ENCODE results near the gene ABHD17A.

The ABHD17A gene

GRCh38 chr19:1850809-1851653, 34.3 kb downstream of the ABHD17A start:
- peak overlapping the region; percentile 84 for H2BK5ac ChIP-seq (ENCODE audit: low read length)
- H3K14ac ChIP-seq (ENCODE audit: low read length): no peak overlapping the region
- H2BK120ac ChIP-seq (ENCODE audit: low read depth, low read length): no peak overlapping the region
- H3K27me3 ChIP-seq (ENCODE audit: control insufficient read depth in 3 of 3, insufficient read depth in 3 of 3, low read depth in 1 of 3, low read length in 3 of 3): peaks cover 0 to 2% (median 0%) of the 10 kb centered on the region in 3 experiments
- no CpG with 5 or more reads among the region's 31 CpGs for WGBS, 2 donors (ENCODE audit: extremely low coverage in 2 of 2, insufficient read length in 2 of 2, insufficient replicate concordance in 1 of 2)
- no peak overlapping the region for H3K9ac ChIP-seq (ENCODE audit: low read depth, low read length, poor library complexity)
- peak overlapping the region; percentile 27 for H3K18ac ChIP-seq (ENCODE audit: low read length)
- H3K79me1 ChIP-seq (ENCODE audit: low read depth, low read length): peaks cover 18% of the 10 kb centered on the region
- H3K23ac ChIP-seq (ENCODE audit: low read depth, low read length, poor library complexity): peak overlapping the region; percentile 97
- H4K8ac ChIP-seq (ENCODE audit: low read depth, low read length): no peak overlapping the region
- no peak overlapping the region for H3K4ac ChIP-seq (ENCODE audit: low read length)
- H3K9me3 ChIP-seq (replicated peaks in 1 of 2; ENCODE audit: control insufficient read depth in 2 of 2, insufficient read depth in 1 of 2, low read depth in 1 of 2, low read length in 2 of 2): no peaks in the 10 kb centered on the region
- no peak overlapping the region for H3K4me2 ChIP-seq (ENCODE audit: insufficient read depth, low read length, poor library complexity, severe bottlenecking)
- H3K27ac ChIP-seq (replicated peaks; ENCODE audit: low read length): no peak overlapping the region
- no peak overlapping the region for H3K4me3 ChIP-seq (ENCODE audit: low read length in 2 of 2)
- peaks cover 22% of the 10 kb centered on the region in 2 donors for H3K4me1 ChIP-seq (ENCODE audit: control insufficient read depth in 2 of 2, insufficient read depth in 1 of 2, low read depth in 1 of 2, low read length in 2 of 2)
- H2AK5ac ChIP-seq (ENCODE audit: low read depth, low read length): peak overlapping the region; percentile 81
- DNase-seq (ENCODE audit: low spot score): no peak
- H4K91ac ChIP-seq (ENCODE audit: low read depth, low read length, poor library complexity): no peak overlapping the region
- H2BK12ac ChIP-seq (ENCODE audit: low read length): peak overlapping the region; percentile 19
- H2AFZ ChIP-seq (ENCODE audit: low read length): no peak overlapping the region
- H2BK15ac ChIP-seq (ENCODE audit: low read length): no peak overlapping the region
- peaks cover 0 to 4% of the 10 kb centered on the region in 2 donors for H3K36me3 ChIP-seq (replicated peaks in 1 of 2; ENCODE audit: control insufficient read depth in 2 of 2, insufficient read depth in 2 of 2, low read length in 2 of 2)

- Histone ChIP-seq H3K27ac (replicated peaks; ENCODE audit: low read length) (no peak overlapping the region), H2BK120ac (ENCODE audit: low read depth, low read length) (no peak overlapping the region), H3K27me3 (ENCODE audit: control insufficient read depth in 3 of 3, insufficient read depth in 3 of 3, low read depth in 1 of 3, low read length in 3 of 3) (no peaks in the 10 kb centered on the region), H4K8ac (ENCODE audit: low read depth, low read length) (no peak overlapping the region), H2AFZ (ENCODE audit: low read length) (no peak overlapping the region), H3K4ac (ENCODE audit: low read length) (no peak overlapping the region), H3K14ac (ENCODE audit: low read length) (no peak overlapping the region), H3K4me3 (ENCODE audit: low read length in 2 of 2) (no peak overlapping the region), H4K91ac (ENCODE audit: low read depth, low read length, poor library complexity) (no peak overlapping the region), H3K18ac (ENCODE audit: low read length) (no peak overlapping the region), H3K23ac (ENCODE audit: low read depth, low read length, poor library complexity) (no peak overlapping the region), H3K9me3 (replicated peaks in 1 of 2; ENCODE audit: control insufficient read depth in 2 of 2, insufficient read depth in 1 of 2, low read depth in 1 of 2, low read length in 2 of 2) (no peaks in the 10 kb centered on the region), H2BK15ac (ENCODE audit: low read length) (no peak overlapping the region), H3K79me1 (ENCODE audit: low read depth, low read length) (peaks cover 28% of the 10 kb centered on the region), H3K9ac (ENCODE audit: low read depth, low read length, poor library complexity) (no peak overlapping the region), H3K4me2 (ENCODE audit: insufficient read depth, low read length, poor library complexity, severe bottlenecking) (no peak overlapping the region), H3K36me3 (replicated peaks in 1 of 2; ENCODE audit: control insufficient read depth in 2 of 2, insufficient read depth in 2 of 2, low read length in 2 of 2) (peaks cover 4 to 13% of the 10 kb centered on the region in 2 donors), H2AK5ac (ENCODE audit: low read depth, low read length) (no peak overlapping the region), H2BK5ac (ENCODE audit: low read length) (no peak overlapping the region), H3K4me1 (ENCODE audit: control insufficient read depth in 2 of 2, insufficient read depth in 1 of 2, low read depth in 1 of 2, low read length in 2 of 2) (peaks cover 13 to 16% of the 10 kb centered on the region in 2 donors), H2BK12ac (ENCODE audit: low read length) (no peak overlapping the region)
- no peak for DNase-seq (ENCODE audit: low spot score)
- WGBS, 2 donors (ENCODE audit: extremely low coverage in 2 of 2, insufficient read length in 2 of 2, insufficient replicate concordance in 1 of 2): no CpG with 5 or more reads among the region's 10 CpGs
Measured at GRCh38 chr19:1849886-1850398, 35.4 kb downstream of the ABHD17A start.

- no peak overlapping the region for H3K14ac ChIP-seq (ENCODE audit: low read length)
- H3K27ac ChIP-seq (replicated peaks; ENCODE audit: low read length): no peak overlapping the region
- H3K4me2 ChIP-seq (ENCODE audit: insufficient read depth, low read length, poor library complexity, severe bottlenecking): no peak overlapping the region
- peaks cover 8 to 16% of the 10 kb centered on the region in 2 donors for H3K4me1 ChIP-seq (ENCODE audit: control insufficient read depth in 2 of 2, insufficient read depth in 1 of 2, low read depth in 1 of 2, low read length in 2 of 2)
- no peak overlapping the region for H3K4ac ChIP-seq (ENCODE audit: low read length)
- H3K9me3 ChIP-seq (replicated peaks in 1 of 2; ENCODE audit: control insufficient read depth in 2 of 2, insufficient read depth in 1 of 2, low read depth in 1 of 2, low read length in 2 of 2): no peaks in the 10 kb centered on the region
- no peak overlapping the region for H2AFZ ChIP-seq (ENCODE audit: low read length)
- WGBS, 2 donors (ENCODE audit: extremely low coverage in 2 of 2, insufficient read length in 2 of 2, insufficient replicate concordance in 1 of 2): no CpG with 5 or more reads among the region's 5 CpGs
- no peak overlapping the region for H2BK5ac ChIP-seq (ENCODE audit: low read length)
- H2AK5ac ChIP-seq (ENCODE audit: low read depth, low read length): no peak overlapping the region
- H2BK120ac ChIP-seq (ENCODE audit: low read depth, low read length): no peak overlapping the region
- no peak for DNase-seq (ENCODE audit: low spot score)
- no peaks in the 10 kb centered on the region for H3K27me3 ChIP-seq (ENCODE audit: control insufficient read depth in 3 of 3, insufficient read depth in 3 of 3, low read depth in 1 of 3, low read length in 3 of 3)
- no peak overlapping the region for H3K18ac ChIP-seq (ENCODE audit: low read length)
- H3K9ac ChIP-seq (ENCODE audit: low read depth, low read length, poor library complexity): no peak overlapping the region
- no peak overlapping the region for H4K8ac ChIP-seq (ENCODE audit: low read depth, low read length)
- no peak overlapping the region for H4K91ac ChIP-seq (ENCODE audit: low read depth, low read length, poor library complexity)
- no peak overlapping the region for H3K23ac ChIP-seq (ENCODE audit: low read depth, low read length, poor library complexity)
- peaks cover 26% of the 10 kb centered on the region for H3K79me1 ChIP-seq (ENCODE audit: low read depth, low read length)
- no peak overlapping the region for H2BK12ac ChIP-seq (ENCODE audit: low read length)
- peaks cover 5 to 17% of the 10 kb centered on the region in 2 donors for H3K36me3 ChIP-seq (replicated peaks in 1 of 2; ENCODE audit: control insufficient read depth in 2 of 2, insufficient read depth in 2 of 2, low read length in 2 of 2)
- H3K4me3 ChIP-seq (ENCODE audit: low read length in 2 of 2): peak overlapping the region in 1 of 2 donors; percentile 99
- H2BK15ac ChIP-seq (ENCODE audit: low read length): no peak overlapping the region
Measured at GRCh38 chr19:1849132-1849474, 36.2 kb downstream of the ABHD17A start.

DNA sequence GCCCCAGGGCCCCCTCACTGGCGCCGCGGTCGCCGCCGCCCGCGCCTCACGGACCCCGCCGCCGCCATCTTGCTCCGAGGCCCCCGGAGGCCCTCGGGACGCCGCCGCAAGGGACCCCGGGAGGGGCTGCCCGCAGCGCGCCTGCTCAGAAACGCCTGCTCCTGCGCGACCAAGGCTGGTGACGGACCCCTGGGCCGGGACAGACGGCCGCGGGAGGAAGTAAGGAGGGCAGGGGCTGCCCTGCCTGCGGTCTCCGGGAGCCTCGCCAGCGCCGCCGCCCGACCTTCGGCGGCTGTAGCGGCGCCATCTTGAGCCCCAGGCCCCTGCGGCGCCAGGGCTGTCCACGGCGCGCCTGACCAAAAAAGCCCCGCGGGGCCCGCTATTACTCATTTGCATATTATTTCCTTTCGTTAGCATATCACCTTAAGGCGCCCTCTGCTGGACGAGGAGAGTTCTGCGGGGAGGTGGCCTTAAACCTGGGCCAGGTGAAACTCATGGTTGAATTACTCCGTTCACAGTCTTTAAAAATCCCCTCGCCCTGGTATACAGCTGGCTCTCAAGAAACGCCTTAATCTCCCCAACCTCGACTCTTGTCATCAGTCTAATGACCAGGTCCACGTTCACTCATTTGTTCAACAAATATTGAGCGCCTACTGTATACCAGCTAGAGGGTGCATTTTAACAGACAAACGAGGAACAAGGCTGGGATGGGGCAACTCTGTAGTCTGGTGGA, 36.7 kb downstream of the ABHD17A start, which contains the start of gene REXO1:
Gene REXO1, minus strand, starts transcription at position 85 of the 733 bp plus-strand sequence. CDS start 125 bp downstream, outside the sequence.
- H4K8ac ChIP-seq (ENCODE audit: low read depth, low read length): no peak within 1 kb of the TSS
- H3K9ac ChIP-seq (ENCODE audit: low read depth, low read length, poor library complexity): peak within 1 kb of the TSS; percentile 97
- peaks cover 31% of the 10 kb centered on the region for H3K79me1 ChIP-seq (ENCODE audit: low read depth, low read length)
- no peak within 1 kb of the TSS for H2BK15ac ChIP-seq (ENCODE audit: low read length)
- peak within 1 kb of the TSS; percentile 98 for H3K4me2 ChIP-seq (ENCODE audit: insufficient read depth, low read length, poor library complexity, severe bottlenecking)
- no peaks in the 10 kb centered on the region for H3K9me3 ChIP-seq (replicated peaks in 1 of 2; ENCODE audit: control insufficient read depth in 2 of 2, insufficient read depth in 1 of 2, low read depth in 1 of 2, low read length in 2 of 2)
- H2AFZ ChIP-seq (ENCODE audit: low read length): peak within 1 kb of the TSS; percentile 100
- peak within 1 kb of the TSS; percentile 97 to 99 for H3K4me3 ChIP-seq (ENCODE audit: low read length in 2 of 2)
- H3K23ac ChIP-seq (ENCODE audit: low read depth, low read length, poor library complexity): peak within 1 kb of the TSS; percentile 75
- DNase-seq (ENCODE audit: low spot score): peak; percentile 98
- peak within 1 kb of the TSS; percentile 100 for H3K18ac ChIP-seq (ENCODE audit: low read length)
- H3K36me3 ChIP-seq (replicated peaks in 1 of 2; ENCODE audit: control insufficient read depth in 2 of 2, insufficient read depth in 2 of 2, low read length in 2 of 2): peaks cover 5 to 21% of the 10 kb centered on the region in 2 donors
- H4K91ac ChIP-seq (ENCODE audit: low read depth, low read length, poor library complexity): peak within 1 kb of the TSS; percentile 86
- H3K4me1 ChIP-seq (ENCODE audit: control insufficient read depth in 2 of 2, insufficient read depth in 1 of 2, low read depth in 1 of 2, low read length in 2 of 2): peaks cover 6 to 16% of the 10 kb centered on the region in 2 donors
- no CpG with 5 or more reads among the region's 60 CpGs for WGBS, 2 donors (ENCODE audit: extremely low coverage in 2 of 2, insufficient read length in 2 of 2, insufficient replicate concordance in 1 of 2)
- H3K4ac ChIP-seq (ENCODE audit: low read length): no peak within 1 kb of the TSS
- H2BK12ac ChIP-seq (ENCODE audit: low read length): no peak within 1 kb of the TSS
- H3K27me3 ChIP-seq (ENCODE audit: control insufficient read depth in 3 of 3, insufficient read depth in 3 of 3, low read depth in 1 of 3, low read length in 3 of 3): no peaks in the 10 kb centered on the region
- H2BK120ac ChIP-seq (ENCODE audit: low read depth, low read length): peak within 1 kb of the TSS; percentile 82
- peak within 1 kb of the TSS; percentile 94 for H2BK5ac ChIP-seq (ENCODE audit: low read length)
- H2AK5ac ChIP-seq (ENCODE audit: low read depth, low read length): peak within 1 kb of the TSS; percentile 12
- H3K27ac ChIP-seq (replicated peaks; ENCODE audit: low read length): peak within 1 kb of the TSS; percentile 98
- H3K14ac ChIP-seq (ENCODE audit: low read length): no peak within 1 kb of the TSS
